C4-2B (cell line): Measurements from ENCODE around the gene YEATS4.

ENCODE experiments used
- H3K27ac ChIP-seq: fragments of 450-650 bp; 2 replicates; pipeline ENCODE4 v1.5.1; 2017
- CTCF ChIP-seq: fragments of 450-650 bp; conservative IDR thresholded peaks from 2 replicates; pipeline ENCODE4 v1.5.1; 2017; ENCODE audit warnings: mild to moderate bottlenecking
- ZFX ChIP-seq: fragments of 450-650 bp; IDR thresholded peaks from 2 replicates; pipeline ENCODE4 v1.6.1; 2017

YEATS4 gene

GRCh38 chr12:69343885-69344612, 15.5 kb upstream of the YEATS4 start:
- no peak for TF ChIP-seq ZFX
- H3K27ac ChIP-seq = peak overlapping the region; percentile 48

- H3K27ac ChIP-seq = peak overlapping the region; percentile 48
- no peak for TF ChIP-seq CTCF
- TF ChIP-seq ZFX = no peak
Measured at GRCh38 chr12:69345077-69345476, 14.5 kb upstream of the YEATS4 start.

DNA sequence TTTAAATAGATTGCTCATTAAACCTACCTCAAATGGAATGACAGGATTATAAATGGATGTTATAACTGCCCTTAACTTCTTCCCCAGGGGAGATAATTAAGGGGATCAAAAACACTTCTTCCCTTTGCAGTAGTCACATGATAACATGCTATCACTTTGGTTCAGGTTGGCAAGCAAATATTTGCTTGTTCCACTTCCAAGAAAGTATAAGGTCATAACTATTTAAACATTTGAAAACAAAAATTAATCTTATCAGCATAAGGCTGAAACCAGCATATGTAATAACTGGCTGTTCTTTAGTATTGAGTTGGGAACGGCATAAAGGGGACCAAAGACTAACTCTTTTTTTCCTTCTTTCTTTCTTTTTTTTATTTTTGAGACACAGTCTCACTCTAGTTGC, 13.8 kb upstream of the YEATS4 start:
- H3K27ac ChIP-seq = peak overlapping the region; percentile 75
- TF ChIP-seq ZFX = no peak

DNA sequence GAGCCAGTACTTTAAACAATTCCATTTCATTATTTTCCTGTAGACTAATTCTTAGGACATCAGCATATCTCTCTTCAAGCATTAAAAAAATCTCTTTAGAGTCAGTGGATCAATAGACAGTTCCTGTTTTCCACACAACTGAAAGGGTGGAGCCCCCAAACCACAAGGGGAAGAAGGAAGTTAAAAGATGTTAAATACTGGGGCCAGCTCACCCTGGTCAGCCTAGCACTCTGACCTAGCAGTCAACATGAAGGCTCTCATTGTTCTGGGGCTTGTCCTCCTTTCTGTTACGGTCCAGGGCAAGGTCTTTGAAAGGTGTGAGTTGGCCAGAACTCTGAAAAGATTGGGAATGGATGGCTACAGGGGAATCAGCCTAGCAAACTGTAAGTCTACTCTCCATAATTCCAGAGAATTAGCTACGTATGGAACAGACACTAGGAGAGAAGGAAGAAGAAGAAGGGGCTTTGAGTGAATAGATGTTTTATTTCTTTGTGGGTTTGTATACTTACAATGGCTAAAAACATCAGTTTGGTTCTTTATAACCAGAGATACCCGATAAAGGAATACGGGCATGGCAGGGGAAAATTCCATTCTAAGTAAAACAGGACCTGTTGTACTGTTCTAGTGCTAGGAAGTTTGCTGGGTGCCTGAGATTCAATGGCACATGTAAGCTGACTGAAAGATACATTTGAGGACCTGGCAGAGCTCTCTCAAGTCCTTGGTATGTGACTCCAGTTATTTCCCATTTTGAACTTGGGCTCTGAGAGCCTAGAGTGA, 11.2 kb upstream of the YEATS4 start, which contains the start of gene LYZ:
TSS of gene LYZ (plus strand) at position 220 of the 777 bp plus-strand sequence. CDS start at position 248, 28 bp downstream.
- no peak for TF ChIP-seq CTCF
- TF ChIP-seq ZFX = no peak
- no peak within 1 kb of the TSS for H3K27ac ChIP-seq

DNA sequence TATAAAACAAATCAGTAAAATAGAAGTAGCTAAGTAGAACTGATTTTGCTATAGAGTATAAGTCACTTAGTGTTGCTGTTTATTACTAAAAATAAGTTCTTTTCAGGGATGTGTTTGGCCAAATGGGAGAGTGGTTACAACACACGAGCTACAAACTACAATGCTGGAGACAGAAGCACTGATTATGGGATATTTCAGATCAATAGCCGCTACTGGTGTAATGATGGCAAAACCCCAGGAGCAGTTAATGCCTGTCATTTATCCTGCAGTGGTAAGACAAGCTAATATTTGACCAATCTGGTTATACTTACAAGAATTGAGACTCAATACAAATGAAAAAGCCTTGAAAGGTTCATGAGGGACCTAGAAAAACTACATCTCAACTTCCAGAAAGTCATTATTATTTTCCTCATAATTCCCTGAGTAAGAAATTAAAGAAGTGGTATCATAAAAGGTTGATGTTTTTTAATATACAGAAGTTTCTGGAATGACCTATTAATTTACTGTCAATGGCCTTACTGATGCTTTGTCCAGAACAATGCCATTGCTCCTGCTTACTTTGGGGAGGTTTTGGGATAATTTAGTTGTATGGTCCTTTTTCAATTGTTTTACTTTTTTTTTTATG, 9.4 kb upstream of the YEATS4 start:
- TF ChIP-seq ZFX = no peak
- TF ChIP-seq CTCF = no peak
- H3K27ac ChIP-seq = no peak overlapping the region

- TF ChIP-seq ZFX (no peak), CTCF (no peak)
- no peak overlapping the region for H3K27ac ChIP-seq
Measured at GRCh38 chr12:69350777-69351176, 8.8 kb upstream of the YEATS4 start.

DNA sequence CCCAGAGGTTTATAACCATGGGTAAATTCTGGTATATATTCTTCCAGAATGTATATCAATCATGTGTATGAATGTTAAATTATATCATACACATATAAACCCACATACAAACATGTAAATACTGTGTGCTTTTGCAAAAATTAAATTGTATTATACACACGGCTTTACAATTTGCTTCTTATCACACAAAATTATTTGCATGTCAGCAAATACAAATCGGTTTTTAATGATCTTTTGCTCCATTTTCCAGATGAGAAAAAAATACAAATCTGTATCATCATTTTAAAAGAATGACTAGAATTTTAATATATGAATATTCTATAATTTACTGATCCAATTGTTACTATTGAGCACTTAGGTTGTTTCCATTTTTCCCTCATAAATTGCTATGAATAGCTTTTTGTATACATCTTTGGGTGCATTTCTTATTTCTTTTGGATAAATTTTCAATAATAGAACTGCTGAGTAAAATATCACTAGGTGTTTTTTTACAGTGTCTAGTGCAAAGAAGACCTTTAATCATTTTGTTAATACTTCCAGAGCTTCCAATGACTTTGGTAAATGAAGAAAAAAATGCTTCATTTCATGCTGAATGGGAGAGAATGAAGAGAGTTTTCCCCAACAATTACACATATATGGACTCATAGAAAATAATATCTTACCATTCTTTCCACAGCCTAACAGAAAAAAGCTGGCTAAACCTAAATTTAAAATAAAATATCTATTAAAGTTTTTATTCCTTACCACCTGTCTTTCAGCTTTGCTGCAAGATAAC, 7.9 kb upstream of the YEATS4 start:
- TF ChIP-seq CTCF (no peak), ZFX (no peak)

More for the DNA sequence above, 7.9 kb upstream of the YEATS4 start:
- no peak overlapping the region for H3K27ac ChIP-seq
